Type B pancreatic cell (in vitro differentiated cells): Measurements from ENCODE around the gene CX3CR1. TPM values are rescaled to one million over a fixed set of nuclear protein-coding genes. Genes with fewer than 3 reads are reported as not detected.

Experiments used
- DNase-seq: peaks from one replicate; pipeline ENCODE4 v3.0.0; 2021; ENCODE audit warnings: mixed read lengths; ENCODE audit not compliant: unreplicated experiment; ENCODE audit errors: extremely low spot score
- H3K27ac Mint-ChIP-seq: 2 replicates; pipeline ENCODE4 v1.8.0; 2021; ENCODE audit warnings: mild to moderate bottlenecking, mixed read lengths
- H3K27me3 Mint-ChIP-seq: 2 replicates; pipeline ENCODE4 v1.8.0; 2021; ENCODE audit warnings: mixed read lengths
- H3K36me3 Mint-ChIP-seq: 2 replicates; pipeline ENCODE4 v1.8.0; 2021; ENCODE audit warnings: mixed read lengths
- H3K4me1 Mint-ChIP-seq: one replicate; pipeline ENCODE4 v1.8.0; 2021; ENCODE audit warnings: mixed read lengths; ENCODE audit not compliant: unreplicated experiment
- H3K4me3 Mint-ChIP-seq: 2 replicates; pipeline ENCODE4 v1.8.0; 2021; ENCODE audit warnings: mild to moderate bottlenecking, mixed read lengths
- H3K9me3 Mint-ChIP-seq: 2 replicates; pipeline ENCODE4 v1.8.0; 2021; ENCODE audit warnings: mixed read lengths
- CTCF ChIP-seq: fragments of 200-600 bp; sonication (generic); conservative IDR thresholded peaks from 2 replicates; pipeline ENCODE4 v1.5.0; 2021; ENCODE audit warnings: antibody characterized with exemption, mild to moderate bottlenecking
- total RNA-seq: library from RNA; stranded (reverse); gene quantifications from 2 replicates; pipeline ENCODE4 v1.2.1, GENCODE V29; 2021; ENCODE audit warnings: low replicate concordance

The CX3CR1 gene
- total RNA-seq, 1 donor from 2014 or later, result not detected

- Mint-ChIP-seq H3K4me1 (no peaks in the 10 kb centered on the region), H3K27ac (no peak overlapping the region)
Measured at GRCh38 chr3:39264053-39264452, 15.8 kb downstream of the CX3CR1 start.

GRCh38 chr3:39263576-39263975 lies 16.3 kb downstream of the CX3CR1 start:
- H3K4me1 Mint-ChIP-seq, result no peaks in the 10 kb centered on the region
- H3K9me3 Mint-ChIP-seq, result no peaks in the 10 kb centered on the region
- H3K36me3 Mint-ChIP-seq, result no peaks in the 10 kb centered on the region
- H3K27me3 Mint-ChIP-seq, result peaks cover 38% of the 10 kb centered on the region
- TF ChIP-seq CTCF, result no peak
- no peak overlapping the region for H3K4me3 Mint-ChIP-seq
- no peak overlapping the region for H3K27ac Mint-ChIP-seq
- no peak for DNase-seq

More at GRCh38 chr3:39264053-39264452, 15.8 kb downstream of the CX3CR1 start:
- H3K4me3 Mint-ChIP-seq, result no peak overlapping the region
- no peak for DNase-seq
- peaks cover 35% of the 10 kb centered on the region for H3K27me3 Mint-ChIP-seq
- no peak for TF ChIP-seq CTCF
- no peaks in the 10 kb centered on the region for H3K9me3 Mint-ChIP-seq
- no peaks in the 10 kb centered on the region for H3K36me3 Mint-ChIP-seq

- H3K9me3 Mint-ChIP-seq, result no peaks in the 10 kb centered on the region
- peaks cover 43% of the 10 kb centered on the region for H3K27me3 Mint-ChIP-seq
- no peak for TF ChIP-seq CTCF
- DNase-seq, result no peak
- no peaks in the 10 kb centered on the region for H3K4me1 Mint-ChIP-seq
- H3K36me3 Mint-ChIP-seq, result no peaks in the 10 kb centered on the region
- no peak overlapping the region for H3K4me3 Mint-ChIP-seq
- H3K27ac Mint-ChIP-seq, result no peak overlapping the region
Measured at GRCh38 chr3:39262846-39263245, 17.0 kb downstream of the CX3CR1 start.

- H3K4me3 Mint-ChIP-seq, result no peak overlapping the region
- H3K36me3 Mint-ChIP-seq, result no peaks in the 10 kb centered on the region
- no peak overlapping the region for H3K27ac Mint-ChIP-seq
- no peak for DNase-seq
- no peaks in the 10 kb centered on the region for H3K4me1 Mint-ChIP-seq
- H3K9me3 Mint-ChIP-seq, result no peaks in the 10 kb centered on the region
- H3K27me3 Mint-ChIP-seq, result peaks cover 53% of the 10 kb centered on the region
- no peak for TF ChIP-seq CTCF
Measured at GRCh38 chr3:39261726-39262125, 18.1 kb downstream of the CX3CR1 start.

DNA sequence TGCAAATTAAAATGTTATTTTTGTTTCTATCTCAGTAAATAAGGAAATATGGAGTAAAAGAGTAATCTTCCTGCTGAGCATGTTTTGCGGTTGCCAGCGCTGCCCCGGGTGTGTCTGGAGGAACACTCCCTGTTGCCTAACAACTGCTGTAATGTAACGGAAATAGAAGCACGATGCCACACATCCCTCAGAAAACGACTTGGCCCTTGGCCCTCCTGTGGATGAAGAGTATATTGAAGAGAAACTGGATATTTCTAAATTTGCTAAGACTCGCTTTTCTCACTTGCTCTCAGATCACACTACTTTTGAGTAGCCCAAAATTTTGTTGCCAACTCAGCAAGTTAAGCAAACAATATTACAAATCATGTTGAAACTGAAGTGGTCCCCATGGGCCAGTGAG lies 18.9 kb downstream of the CX3CR1 start:
- DNase-seq, result no peak
- H3K27ac Mint-ChIP-seq, result no peak overlapping the region
- peak; percentile 52 for TF ChIP-seq CTCF
- H3K4me3 Mint-ChIP-seq, result no peak overlapping the region
- no peaks in the 10 kb centered on the region for H3K9me3 Mint-ChIP-seq
- H3K27me3 Mint-ChIP-seq, result peaks cover 53% of the 10 kb centered on the region
- no peaks in the 10 kb centered on the region for H3K36me3 Mint-ChIP-seq
- no peaks in the 10 kb centered on the region for H3K4me1 Mint-ChIP-seq

GRCh38 chr3:39260318-39260717 lies 19.5 kb downstream of the CX3CR1 start:
- Mint-ChIP-seq H3K36me3 (no peaks in the 10 kb centered on the region), H3K27ac (no peak overlapping the region), H3K9me3 (no peaks in the 10 kb centered on the region), H3K27me3 (peaks cover 53% of the 10 kb centered on the region), H3K4me3 (no peak overlapping the region), H3K4me1 (no peaks in the 10 kb centered on the region)
- no peak for DNase-seq
- no peak for TF ChIP-seq CTCF
